Measurements from ENCODE around the gene CSF2. TPM values are rescaled to one million over a fixed set of nuclear protein-coding genes. Genes with fewer than 3 reads are reported as not detected.

CSF2 gene
- total RNA-seq, 6 experiments from 2014 or later: 0.21 TPM; not detected in 5

GRCh38 chr5:132074772-132075718 lies 1.5 kb downstream of the CSF2 start:
- peaks cover 1% of the 10 kb centered on the region for H3K27me3 Mint-ChIP-seq (ENCODE audit: insufficient read depth)
- H3K27ac Mint-ChIP-seq: no peak overlapping the region
- no peaks in the 10 kb centered on the region for H3K36me3 Mint-ChIP-seq (ENCODE audit: low read depth)
- no peaks in the 10 kb centered on the region for H3K9me3 Mint-ChIP-seq
- H3K4me3 Mint-ChIP-seq: no peak overlapping the region
- peaks cover 39% of the 10 kb centered on the region for H3K4me1 Mint-ChIP-seq (ENCODE audit: low read depth)
- DNase-seq: no peak
- no peak for TF ChIP-seq CTCF (IDR thresholded peaks at IDR 0.05)

- H3K9me3 Mint-ChIP-seq: no peaks in the 10 kb centered on the region
- TF ChIP-seq CTCF (IDR thresholded peaks at IDR 0.05): no peak
- H3K4me3 Mint-ChIP-seq: no peak overlapping the region
- H3K36me3 Mint-ChIP-seq (ENCODE audit: low read depth): no peaks in the 10 kb centered on the region
- no peak for DNase-seq
- peaks cover 1% of the 10 kb centered on the region for H3K27me3 Mint-ChIP-seq (ENCODE audit: insufficient read depth)
- H3K27ac Mint-ChIP-seq: no peak overlapping the region
- H3K4me1 Mint-ChIP-seq (ENCODE audit: low read depth): peaks cover 36% of the 10 kb centered on the region
Observed at GRCh38 chr5:132075719-132076077, 2.1 kb downstream of the CSF2 start.

- DNase-seq: no peak
- no peak for TF ChIP-seq CTCF (IDR thresholded peaks at IDR 0.05)
- H3K36me3 Mint-ChIP-seq (ENCODE audit: low read depth): no peaks in the 10 kb centered on the region
- H3K4me3 Mint-ChIP-seq: no peak overlapping the region
- H3K27me3 Mint-ChIP-seq (ENCODE audit: insufficient read depth): peaks cover 1% of the 10 kb centered on the region
- peaks cover 30% of the 10 kb centered on the region for H3K4me1 Mint-ChIP-seq (ENCODE audit: low read depth)
- no peaks in the 10 kb centered on the region for H3K9me3 Mint-ChIP-seq
- H3K27ac Mint-ChIP-seq: no peak overlapping the region
Observed at GRCh38 chr5:132076202-132076830, 2.7 kb downstream of the CSF2 start.

GRCh38 chr5:132076983-132077382 lies 3.4 kb downstream of the CSF2 start:
- no peak for TF ChIP-seq CTCF (IDR thresholded peaks at IDR 0.05)
- DNase-seq: no peak

GRCh38 chr5:132079081-132079480 lies 5.5 kb downstream of the CSF2 start:
- Mint-ChIP-seq H3K27ac (no peak overlapping the region), H3K27me3 (ENCODE audit: insufficient read depth) (peaks cover 1% of the 10 kb centered on the region), H3K36me3 (ENCODE audit: low read depth) (no peaks in the 10 kb centered on the region), H3K4me1 (ENCODE audit: low read depth) (peaks cover 8% of the 10 kb centered on the region), H3K9me3 (no peaks in the 10 kb centered on the region), H3K4me3 (no peak overlapping the region)
- no peak for TF ChIP-seq CTCF (IDR thresholded peaks at IDR 0.05)
- DNase-seq: no peak

More at GRCh38 chr5:132076983-132077382, 3.4 kb downstream of the CSF2 start:
- Mint-ChIP-seq H3K9me3 (no peaks in the 10 kb centered on the region), H3K27ac (no peak overlapping the region), H3K27me3 (ENCODE audit: insufficient read depth) (peaks cover 1% of the 10 kb centered on the region), H3K4me1 (ENCODE audit: low read depth) (peaks cover 25% of the 10 kb centered on the region), H3K4me3 (no peak overlapping the region), H3K36me3 (ENCODE audit: low read depth) (no peaks in the 10 kb centered on the region)

Measured in HFFc6 (cell line).